Gastrocnemius medialis (tissue), 4 donors: ENCODE results near the gene PTPN23.

ENCODE experiments used
- POLR2A ChIP-seq, 2 donors: fragments of 450-650 bp; IDR thresholded peaks; one replicate each; pipeline ENCODE4 v1.6.1; 2017; ENCODE audit warnings: antibody characterized with exemption in 2 of 2, mild to moderate bottlenecking in 2 of 2, moderate library complexity in 2 of 2
- TF ChIP-seq, protein P1 (sequence below), 5 experiments: fragments of 450-650 bp in 3 of 5; fragments of 200-600 bp in 2 of 5; sonication (generic) in 2 of 5; IDR thresholded peaks in 4 of 5; conservative IDR thresholded peaks in 1 of 5; 1 replicate in 4 of 5; 2 replicates in 1 of 5; pipeline ENCODE4 v1.5.1; 2016 to 2019; ENCODE audit warnings: antibody characterized with exemption in 5 of 5, mild to moderate bottlenecking in 3 of 5, moderate library complexity in 3 of 5

DNA sequence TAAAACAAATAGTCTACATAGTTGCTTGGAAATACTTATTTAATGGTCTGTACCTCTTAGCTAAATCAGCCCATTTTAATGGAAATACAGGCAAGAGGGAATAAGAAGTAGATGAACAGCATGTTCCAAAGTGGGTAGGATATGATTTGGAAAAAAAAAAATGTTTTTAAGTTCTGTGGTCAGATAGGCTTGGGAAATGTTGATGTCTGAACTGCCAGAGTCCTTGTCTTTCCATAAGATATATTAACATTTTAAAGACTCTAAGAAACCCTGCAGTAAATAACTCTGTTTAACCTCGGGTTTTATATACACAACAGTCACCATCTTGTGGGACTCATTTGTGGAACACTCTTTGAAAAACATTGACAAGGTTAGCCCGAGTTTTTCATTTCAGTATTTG, 40.0 kb upstream of the PTPN23 start:
- no peak for TF ChIP-seq POLR2A (IDR thresholded peaks at IDR 0.05)
- TF ChIP-seq, protein P1, sequence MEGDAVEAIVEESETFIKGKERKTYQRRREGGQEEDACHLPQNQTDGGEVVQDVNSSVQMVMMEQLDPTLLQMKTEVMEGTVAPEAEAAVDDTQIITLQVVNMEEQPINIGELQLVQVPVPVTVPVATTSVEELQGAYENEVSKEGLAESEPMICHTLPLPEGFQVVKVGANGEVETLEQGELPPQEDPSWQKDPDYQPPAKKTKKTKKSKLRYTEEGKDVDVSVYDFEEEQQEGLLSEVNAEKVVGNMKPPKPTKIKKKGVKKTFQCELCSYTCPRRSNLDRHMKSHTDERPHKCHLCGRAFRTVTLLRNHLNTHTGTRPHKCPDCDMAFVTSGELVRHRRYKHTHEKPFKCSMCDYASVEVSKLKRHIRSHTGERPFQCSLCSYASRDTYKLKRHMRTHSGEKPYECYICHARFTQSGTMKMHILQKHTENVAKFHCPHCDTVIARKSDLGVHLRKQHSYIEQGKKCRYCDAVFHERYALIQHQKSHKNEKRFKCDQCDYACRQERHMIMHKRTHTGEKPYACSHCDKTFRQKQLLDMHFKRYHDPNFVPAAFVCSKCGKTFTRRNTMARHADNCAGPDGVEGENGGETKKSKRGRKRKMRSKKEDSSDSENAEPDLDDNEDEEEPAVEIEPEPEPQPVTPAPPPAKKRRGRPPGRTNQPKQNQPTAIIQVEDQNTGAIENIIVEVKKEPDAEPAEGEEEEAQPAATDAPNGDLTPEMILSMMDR (IDR thresholded peaks at IDR 0.05 in 4 of 5, conservative IDR thresholded peaks at IDR 0.05 in 1 of 5), result no peak
